Measurements from ENCODE around the gene GSTM3.
"Not testable (repeated sequence)": the region's sequence is repeated elsewhere in the genome, so short reads cannot be mapped to it uniquely, and the experiment has no call there.

The GSTM3 gene

GRCh38 chr1:109716570-109717090, 24.2 kb downstream of the GSTM3 start:
- DNase-seq, result no peak
- in situ Hi-C loops (cut with MboI; ENCODE audit: low pct_unique_long_range_greater_than_20kb, low sequenced_read_pairs), result no loop called here

- in situ Hi-C loops (cut with MboI; ENCODE audit: low pct_unique_long_range_greater_than_20kb, low sequenced_read_pairs), result no loop called here
- DNase-seq, result no peak
Observed at GRCh38 chr1:109716121-109716520, 24.7 kb downstream of the GSTM3 start.

- in situ Hi-C loops (cut with MboI; ENCODE audit: low pct_unique_long_range_greater_than_20kb, low sequenced_read_pairs), result no loop called here
Observed at GRCh38 chr1:109714661-109715372, 26.0 kb downstream of the GSTM3 start.

GRCh38 chr1:109713636-109714035, 27.2 kb downstream of the GSTM3 start:
- in situ Hi-C loops (cut with MboI; ENCODE audit: low pct_unique_long_range_greater_than_20kb, low sequenced_read_pairs), result no loop called here
- DNase-seq, result no peak

More at GRCh38 chr1:109714661-109715372, 26.0 kb downstream of the GSTM3 start:
- DNase-seq, result no peak

- DNase-seq, result no peak
- in situ Hi-C loops (cut with MboI; ENCODE audit: low pct_unique_long_range_greater_than_20kb, low sequenced_read_pairs), result no loop called here
Observed at GRCh38 chr1:109712321-109712864, 28.4 kb downstream of the GSTM3 start.

- DNase-seq; in situ Hi-C loops (cut with MboI; ENCODE audit: low pct_unique_long_range_greater_than_20kb, low sequenced_read_pairs): not testable (repeated sequence)
Observed at GRCh38 chr1:109711593-109712320, 29.1 kb downstream of the GSTM3 start, which contains the start of gene GSTM5. TSS of gene GSTM5 (plus strand) at chr1:109712251. CDS start at chr1:109712313, 62 bp downstream.

GRCh38 chr1:109709822-109710221, 31.0 kb downstream of the GSTM3 start:
- not testable (repeated sequence) for DNase-seq

GRCh38 chr1:109708949-109709348, 31.9 kb downstream of the GSTM3 start:
- in situ Hi-C loops (cut with MboI; ENCODE audit: low pct_unique_long_range_greater_than_20kb, low sequenced_read_pairs); DNase-seq: not testable (repeated sequence)

More at GRCh38 chr1:109709822-109710221, 31.0 kb downstream of the GSTM3 start:
- in situ Hi-C loops (cut with MboI; ENCODE audit: low pct_unique_long_range_greater_than_20kb, low sequenced_read_pairs), result not testable (repeated sequence)

GRCh38 chr1:109705411-109705810, 35.4 kb downstream of the GSTM3 start:
- DNase-seq, result no peak
- in situ Hi-C loops (cut with MboI; ENCODE audit: low pct_unique_long_range_greater_than_20kb, low sequenced_read_pairs), result no loop called here

- in situ Hi-C loops (cut with MboI; ENCODE audit: low pct_unique_long_range_greater_than_20kb, low sequenced_read_pairs), result no loop called here
- DNase-seq, result no peak
Observed at GRCh38 chr1:109704173-109704572, 36.7 kb downstream of the GSTM3 start.

GRCh38 chr1:109702940-109703339, 37.9 kb downstream of the GSTM3 start:
- in situ Hi-C loops (cut with MboI; ENCODE audit: low pct_unique_long_range_greater_than_20kb, low sequenced_read_pairs); DNase-seq: not testable (repeated sequence)

GRCh38 chr1:109697861-109698260, 43.0 kb downstream of the GSTM3 start:
- DNase-seq; in situ Hi-C loops (cut with MboI; ENCODE audit: low pct_unique_long_range_greater_than_20kb, low sequenced_read_pairs): not testable (repeated sequence)

GRCh38 chr1:109697066-109697465, 43.8 kb downstream of the GSTM3 start:
- no peak for DNase-seq
- in situ Hi-C loops (cut with MboI; ENCODE audit: low pct_unique_long_range_greater_than_20kb, low sequenced_read_pairs), result no loop called here

GRCh38 chr1:109695138-109695537, 45.7 kb downstream of the GSTM3 start:
- in situ Hi-C loops (cut with MboI; ENCODE audit: low pct_unique_long_range_greater_than_20kb, low sequenced_read_pairs); DNase-seq: not testable (repeated sequence)

GRCh38 chr1:109694400-109694799, 46.4 kb downstream of the GSTM3 start:
- in situ Hi-C loops (cut with MboI; ENCODE audit: low pct_unique_long_range_greater_than_20kb, low sequenced_read_pairs); DNase-seq: not testable (repeated sequence)

- in situ Hi-C loops (cut with MboI; ENCODE audit: low pct_unique_long_range_greater_than_20kb, low sequenced_read_pairs), result no loop called here
- DNase-seq, result no peak
Observed at GRCh38 chr1:109691759-109692158, 49.1 kb downstream of the GSTM3 start.

GRCh38 chr1:109689844-109690405, 50.9 kb downstream of the GSTM3 start:
- DNase-seq, result no peak
- in situ Hi-C loops (cut with MboI; ENCODE audit: low pct_unique_long_range_greater_than_20kb, low sequenced_read_pairs), result no loop called here

- in situ Hi-C loops (cut with MboI; ENCODE audit: low pct_unique_long_range_greater_than_20kb, low sequenced_read_pairs), result no loop called here
- no peak for DNase-seq
Observed at GRCh38 chr1:109687641-109688499, 53.0 kb downstream of the GSTM3 start, which contains the start of gene GSTM1. TSS of gene GSTM1 (plus strand) at chr1:109687817. CDS start at chr1:109687874, 57 bp downstream.
